MM.1S (cell line): ENCODE results near the gene PGA4.
"Not testable (repeated sequence)": the region's sequence is repeated elsewhere in the genome, so short reads cannot be mapped to it uniquely, and the experiment has no call there.

Source experiments
- CTCF ChIP-seq: fragments of 300-600 bp; sonication (generic); IDR thresholded peaks from 2 replicates; pipeline ENCODE4 v1.5.1; 2016; ENCODE audit warnings: antibody characterized with exemption, low read length, mixed read lengths
- EZH2 ChIP-seq: fragments of 300-600 bp; sonication (generic); optimal IDR thresholded peaks from 2 replicates; pipeline ENCODE3; 2017; ENCODE audit warnings: low read depth, mild to moderate bottlenecking, antibody characterized with exemption, low read length, mixed read lengths
- EZH2phosphoT487 ChIP-seq: fragments of 300-600 bp; sonication (generic); IDR thresholded peaks from 2 replicates; pipeline ENCODE4 v1.6.1; 2018; ENCODE audit warnings: antibody characterized with exemption, low read length

GRCh38 chr11:61248071-61248470, 25.9 kb downstream of the PGA4 start:
- not testable (repeated sequence) for TF ChIP-seq EZH2, CTCF, EZH2phosphoT487
